Keratinocyte (primary cell): Measurements from ENCODE around the gene ZNF784. TPM values are rescaled to one million over a fixed set of nuclear protein-coding genes. Genes with fewer than 3 reads are reported as not detected.

ENCODE experiments used
- DNase-seq: peaks from one replicate; pipeline ENCODE4 v3.0.0-alpha.2; 2011; ENCODE audit warnings: low read depth, missing footprints, low spot score
- FAIRE-seq: peaks from 2 replicates; lab custom pipeline; 2011; peaks lifted over from hg19 to GRCh38; lab: Jason Lieb, UNC
- H2AFZ ChIP-seq: 2 replicates; pipeline ENCODE4 v1.6.0; 2012; ENCODE audit warnings: low read length, control low read depth, inconsistent platforms; ENCODE audit not compliant: control insufficient read depth
- H3K27ac ChIP-seq: 2 replicates; pipeline ENCODE4 v1.5.1; 2011; ENCODE audit warnings: low read length; ENCODE audit not compliant: control insufficient read depth, insufficient read depth
- H3K27me3 ChIP-seq: 3 replicates; pipeline ENCODE4 v1.6.0; 2011; ENCODE audit warnings: low read length; ENCODE audit not compliant: control insufficient read depth, insufficient read depth; ENCODE audit errors: extremely low read depth
- H3K36me3 ChIP-seq, 2 experiments: 2 replicates in 1 of 2; 3 replicates in 1 of 2; pipeline ENCODE4 v1.5.1; 2011; ENCODE audit warnings: low read length in 2 of 2, mild to moderate bottlenecking in 1 of 2; ENCODE audit not compliant: control insufficient read depth in 2 of 2, insufficient read depth in 2 of 2; ENCODE audit errors: extremely low read depth in 1 of 2
- H3K4me1 ChIP-seq: 3 replicates; pipeline ENCODE4 v1.5.1; 2011; ENCODE audit warnings: low read length; ENCODE audit not compliant: control insufficient read depth, insufficient read depth; ENCODE audit errors: extremely low read depth
- H3K4me2 ChIP-seq: 3 replicates; pipeline ENCODE4 v1.6.0; 2011; ENCODE audit warnings: low read depth, low read length; ENCODE audit not compliant: control insufficient read depth, insufficient read depth; ENCODE audit errors: extremely low read depth
- H3K4me3 ChIP-seq, 3 experiments: fragments of 200-600 bp in 1 of 3; sonication (generic) in 1 of 3; 2 replicates in 2 of 3; 3 replicates in 1 of 3; pipeline ENCODE4 v1.5.1; 2011 to 2016; ENCODE audit warnings: low read length in 3 of 3, mild to moderate bottlenecking in 3 of 3, control low read depth in 2 of 3, inconsistent platforms in 1 of 3, low read depth in 1 of 3, mixed read lengths in 1 of 3, mixed run types in 1 of 3, moderate library complexity in 1 of 3; ENCODE audit not compliant: control insufficient read depth in 2 of 3, insufficient read depth in 2 of 3; ENCODE audit errors: extremely low read depth in 1 of 3
- H3K79me2 ChIP-seq: 2 replicates; pipeline ENCODE4 v1.6.0; 2012; ENCODE audit warnings: low read length; ENCODE audit not compliant: control insufficient read depth, insufficient read depth
- H3K9ac ChIP-seq: 3 replicates; pipeline ENCODE4 v1.6.0; 2011; ENCODE audit warnings: low read length; ENCODE audit not compliant: control insufficient read depth, insufficient read depth; ENCODE audit errors: extremely low read depth
- H3K9me1 ChIP-seq: 3 replicates; pipeline ENCODE4 v1.6.0; 2011; ENCODE audit warnings: low read length; ENCODE audit not compliant: control insufficient read depth, insufficient read depth; ENCODE audit errors: extremely low read depth
- H3K9me3 ChIP-seq: 2 replicates; pipeline ENCODE4 v1.5.1; 2012; ENCODE audit warnings: low read depth, low read length; ENCODE audit not compliant: control insufficient read depth
- H4K20me1 ChIP-seq: 3 replicates; pipeline ENCODE4 v1.6.0; 2011; ENCODE audit warnings: low read length; ENCODE audit not compliant: control insufficient read depth, insufficient read depth; ENCODE audit errors: extremely low read depth
- EZH2 ChIP-seq: IDR thresholded peaks from one replicate; pipeline ENCODE4 v1.6.1; 2012; ENCODE audit warnings: inconsistent platforms, mild to moderate bottlenecking, low read length, moderate library complexity
- dilution Hi-C: fragments of 300-500 bp; cut with MboI; formaldehyde crosslinking; loops from one replicate; pipeline ENCODE4 v1.7.0; 2020; ENCODE audit warnings: low sequenced_read_pairs; ENCODE audit not compliant: extremely low pct_ligation_motif_present
- polyA plus RNA-seq, 5 experiments: library from polyadenylated mRNA; depleted of rRNA in 3 of 5; stranded (reverse) in 3 of 5; stranded (forward) in 1 of 5; unstranded in 1 of 5; fragments of >200 nt; gene quantifications; 1 replicate in 1 of 5; 2 replicates in 3 of 5; 3 replicates in 1 of 5; pipeline versions ENCODE4 v1.2.1 to v1.2.3, GENCODE V29; 2011 to 2012; ENCODE audit warnings: missing spikeins in 2 of 5, low read depth in 1 of 5, low replicate concordance in 1 of 5
- TF ChIP-seq, protein P1 (sequence below), 3 experiments: IDR thresholded peaks in 1 of 3; conservative IDR thresholded peaks in 1 of 3; optimal IDR thresholded peaks in 1 of 3; 2 replicates in 2 of 3; 3 replicates in 1 of 3; pipeline versions ENCODE3 to v1.5.1; 2011; ENCODE audit warnings: low read length in 3 of 3, mild to moderate bottlenecking in 3 of 3, moderate library complexity in 2 of 3, control low read depth in 1 of 3, inconsistent platforms in 1 of 3; ENCODE audit not compliant: insufficient read depth in 2 of 3; ENCODE audit errors: extremely low read depth in 1 of 3

Gene ZNF784
- polyA plus RNA-seq, 1 donor (not counting 4 experiments of a cell fraction or from before 2014, with no cell fraction given): 2.1 TPM

DNA sequence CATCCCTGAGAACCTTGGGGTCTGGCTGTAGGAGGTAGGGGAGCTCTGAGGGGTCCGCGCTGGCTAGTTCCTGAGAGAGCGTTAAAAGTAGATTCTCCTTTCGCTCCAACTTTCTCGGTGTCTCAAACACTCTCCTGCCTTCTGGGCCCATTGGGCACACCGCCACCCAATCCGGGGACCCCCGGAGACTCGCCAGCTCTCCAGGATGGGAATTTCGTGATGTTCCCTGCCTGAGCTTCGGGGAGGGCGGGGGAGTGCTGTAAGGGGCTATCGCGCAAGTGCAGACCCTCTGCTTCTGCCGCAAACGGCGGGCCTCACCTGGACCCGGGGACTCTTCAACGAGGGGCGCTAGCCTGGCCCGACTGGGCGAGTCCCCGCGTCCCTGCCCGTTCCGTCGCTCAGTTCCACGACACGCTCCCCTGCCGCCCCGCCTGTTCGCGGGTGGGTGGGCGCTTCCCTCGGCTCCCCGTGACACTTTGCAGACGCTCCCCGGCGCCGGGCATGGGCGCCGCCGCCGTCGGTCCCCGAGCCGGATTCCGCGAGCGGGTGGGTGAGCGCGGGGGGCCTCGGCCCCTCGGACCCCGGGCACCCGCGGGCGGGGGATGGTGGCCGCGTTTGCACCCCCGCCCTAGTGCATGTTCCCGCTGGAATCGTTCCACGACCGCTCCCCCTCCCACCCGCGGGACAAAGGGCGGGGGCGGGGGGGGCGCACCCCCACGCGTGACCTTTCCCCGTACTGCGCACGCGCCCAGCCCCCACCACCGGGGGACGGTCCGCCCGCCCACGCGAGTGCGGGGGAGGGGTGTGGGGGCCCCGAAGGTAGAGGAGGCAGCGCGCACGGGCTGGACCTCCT, 23.6 kb upstream of the ZNF784 start, which contains the start of gene CCDC106:
Gene CCDC106 (plus strand): TSS at position 481 of the 853 bp plus-strand sequence. CDS start 835 bp downstream, outside the sequence.
- H4K20me1 ChIP-seq: no peaks in the 10 kb centered on the region
- no peaks in the 10 kb centered on the region for H3K9me1 ChIP-seq
- dilution Hi-C loops: no loop called here
- peak; percentile 23 for TF ChIP-seq EZH2
- TF ChIP-seq, protein P1, sequence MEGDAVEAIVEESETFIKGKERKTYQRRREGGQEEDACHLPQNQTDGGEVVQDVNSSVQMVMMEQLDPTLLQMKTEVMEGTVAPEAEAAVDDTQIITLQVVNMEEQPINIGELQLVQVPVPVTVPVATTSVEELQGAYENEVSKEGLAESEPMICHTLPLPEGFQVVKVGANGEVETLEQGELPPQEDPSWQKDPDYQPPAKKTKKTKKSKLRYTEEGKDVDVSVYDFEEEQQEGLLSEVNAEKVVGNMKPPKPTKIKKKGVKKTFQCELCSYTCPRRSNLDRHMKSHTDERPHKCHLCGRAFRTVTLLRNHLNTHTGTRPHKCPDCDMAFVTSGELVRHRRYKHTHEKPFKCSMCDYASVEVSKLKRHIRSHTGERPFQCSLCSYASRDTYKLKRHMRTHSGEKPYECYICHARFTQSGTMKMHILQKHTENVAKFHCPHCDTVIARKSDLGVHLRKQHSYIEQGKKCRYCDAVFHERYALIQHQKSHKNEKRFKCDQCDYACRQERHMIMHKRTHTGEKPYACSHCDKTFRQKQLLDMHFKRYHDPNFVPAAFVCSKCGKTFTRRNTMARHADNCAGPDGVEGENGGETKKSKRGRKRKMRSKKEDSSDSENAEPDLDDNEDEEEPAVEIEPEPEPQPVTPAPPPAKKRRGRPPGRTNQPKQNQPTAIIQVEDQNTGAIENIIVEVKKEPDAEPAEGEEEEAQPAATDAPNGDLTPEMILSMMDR (optimal IDR thresholded peaks at IDR 0.05 in 1 of 3, IDR thresholded peaks at IDR 0.05 in 1 of 3, conservative IDR thresholded peaks at IDR 0.05 in 1 of 3; ENCODE audit: extremely low read depth in 1 of 3, insufficient read depth in 2 of 3, low read length in 3 of 3): no peak
- peak within 1 kb of the TSS; percentile 29 to 67 (median 58) for H3K4me3 ChIP-seq
- peaks cover 25% of the 10 kb centered on the region for H3K4me1 ChIP-seq
- FAIRE-seq (no peak), DNase-seq (no peak)
- H3K27me3 ChIP-seq: no peaks in the 10 kb centered on the region
- peaks cover 9 to 14% of the 10 kb centered on the region in 2 experiments for H3K36me3 ChIP-seq
- H2AFZ ChIP-seq: peak within 1 kb of the TSS; percentile 70
- peak within 1 kb of the TSS; percentile 54 for H3K27ac ChIP-seq
- H3K9me3 ChIP-seq: no peaks in the 10 kb centered on the region
- peak within 1 kb of the TSS; percentile 75 for H3K9ac ChIP-seq
- peaks cover 24% of the 10 kb centered on the region for H3K79me2 ChIP-seq
- H3K4me2 ChIP-seq: peak within 1 kb of the TSS; percentile 77

DNA sequence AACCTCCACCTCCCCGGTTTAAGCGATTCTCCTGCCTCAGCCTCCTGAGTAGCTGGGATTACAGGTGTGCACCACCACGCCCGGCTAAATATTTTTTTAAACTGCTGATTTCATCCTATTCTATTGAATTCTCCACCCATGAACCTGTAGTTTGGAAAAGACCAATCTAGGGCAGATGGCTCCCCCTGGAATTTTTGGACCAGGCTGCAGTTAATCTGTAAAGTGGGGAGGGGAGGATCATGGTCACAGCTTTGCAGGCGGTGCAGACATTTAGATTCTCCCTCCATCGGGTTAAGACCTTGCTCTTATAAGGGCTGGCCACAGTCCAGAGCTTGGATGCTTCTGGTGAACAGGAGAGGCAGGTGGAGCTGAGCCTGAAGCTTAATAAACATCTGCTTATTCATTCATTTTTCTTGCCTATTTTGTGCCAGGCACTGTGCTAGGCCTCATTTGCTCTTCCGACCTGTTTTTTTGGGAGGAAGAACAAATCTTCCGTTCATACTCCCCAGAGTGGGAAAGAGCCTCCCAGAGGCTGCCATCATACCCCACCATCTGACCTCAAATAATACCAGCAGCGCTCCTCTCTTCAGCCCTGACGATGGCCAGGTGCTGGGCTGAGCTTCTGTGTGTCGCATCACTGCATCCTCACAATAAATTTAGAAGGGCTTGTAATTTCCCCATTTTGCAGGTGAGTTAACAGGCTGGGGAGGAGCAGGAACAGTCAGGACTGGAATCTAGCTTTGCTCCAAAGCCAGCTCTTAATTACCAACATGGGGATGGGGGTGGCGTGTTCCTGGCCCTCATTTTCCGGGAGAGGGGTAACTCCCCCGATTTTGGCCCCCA, 22.7 kb upstream of the ZNF784 start:
- no peaks in the 10 kb centered on the region for H4K20me1 ChIP-seq
- H3K9me3 ChIP-seq: no peaks in the 10 kb centered on the region
- dilution Hi-C loops: no loop called here
- no peak for FAIRE-seq
- H3K9me1 ChIP-seq: no peaks in the 10 kb centered on the region
- DNase-seq: no peak
- H3K4me3 ChIP-seq: peak overlapping the region; percentile 29 to 67 (median 58)
- peaks cover 32% of the 10 kb centered on the region for H3K4me1 ChIP-seq
- no peak overlapping the region for H2AFZ ChIP-seq
- TF ChIP-seq EZH2: no peak
- TF ChIP-seq, protein P1 (optimal IDR thresholded peaks at IDR 0.05 in 1 of 3, IDR thresholded peaks at IDR 0.05 in 1 of 3, conservative IDR thresholded peaks at IDR 0.05 in 1 of 3; ENCODE audit: extremely low read depth in 1 of 3, insufficient read depth in 2 of 3, low read length in 3 of 3): no peak
- peak overlapping the region; percentile 77 for H3K4me2 ChIP-seq
- H3K27ac ChIP-seq: no peak overlapping the region
- H3K36me3 ChIP-seq: peaks cover 9 to 14% of the 10 kb centered on the region in 2 experiments
- H3K9ac ChIP-seq: peak overlapping the region; percentile 75
- H3K79me2 ChIP-seq: peaks cover 31% of the 10 kb centered on the region
- H3K27me3 ChIP-seq: no peaks in the 10 kb centered on the region
